ENCODE data around the gene SGSM2. TPM values are rescaled to one million over a fixed set of nuclear protein-coding genes. Genes with fewer than 3 reads are reported as not detected.

SGSM2 gene
- polyA plus RNA-seq, 1 donor (not counting 4 experiments of a cell fraction or from before 2014, with no cell fraction given): 16.4 TPM

- FAIRE-seq: no peak
- H3K4me3 ChIP-seq (ENCODE audit: control insufficient read depth in 2 of 3, extremely low read depth in 1 of 3, insufficient read depth in 2 of 3, low read depth in 1 of 3, low read length in 3 of 3): no peak overlapping the region
- no peaks in the 10 kb centered on the region for H3K27me3 ChIP-seq (ENCODE audit: control insufficient read depth, extremely low read depth, insufficient read depth, low read length)
- no peaks in the 10 kb centered on the region for H3K79me2 ChIP-seq (ENCODE audit: control insufficient read depth, insufficient read depth, low read length)
- H3K9me1 ChIP-seq (ENCODE audit: control insufficient read depth, extremely low read depth, insufficient read depth, low read length): no peaks in the 10 kb centered on the region
- DNase-seq (ENCODE audit: low read depth, low spot score): no peak
- H3K9me3 ChIP-seq (ENCODE audit: control insufficient read depth, low read depth, low read length): no peaks in the 10 kb centered on the region
- no peak overlapping the region for H2AFZ ChIP-seq (ENCODE audit: control insufficient read depth, low read length)
- H3K36me3 ChIP-seq (ENCODE audit: control insufficient read depth in 2 of 2, extremely low read depth in 1 of 2, insufficient read depth in 2 of 2, low read length in 2 of 2): peaks cover 5 to 11% of the 10 kb centered on the region in 2 experiments
- H3K27ac ChIP-seq (ENCODE audit: control insufficient read depth, insufficient read depth, low read length): no peak overlapping the region
- dilution Hi-C loops (cut with MboI; ENCODE audit: extremely low pct_ligation_motif_present, low sequenced_read_pairs): no loop called here
- H4K20me1 ChIP-seq (ENCODE audit: control insufficient read depth, extremely low read depth, insufficient read depth, low read length): peaks cover 2% of the 10 kb centered on the region
- no peak for TF ChIP-seq CTCF (optimal IDR thresholded peaks at IDR 0.05 in 1 of 3, IDR thresholded peaks at IDR 0.05 in 1 of 3, conservative IDR thresholded peaks at IDR 0.05 in 1 of 3; ENCODE audit: extremely low read depth in 1 of 3, insufficient read depth in 2 of 3, low read length in 3 of 3)
- no peak for TF ChIP-seq EZH2 (IDR thresholded peaks at IDR 0.05; ENCODE audit: low read length)
- no peak overlapping the region for H3K9ac ChIP-seq (ENCODE audit: control insufficient read depth, extremely low read depth, insufficient read depth, low read length)
- H3K4me1 ChIP-seq (ENCODE audit: control insufficient read depth, extremely low read depth, insufficient read depth, low read length): no peaks in the 10 kb centered on the region
- H3K4me2 ChIP-seq (ENCODE audit: control insufficient read depth, extremely low read depth, insufficient read depth, low read depth, low read length): no peak overlapping the region
Observed at GRCh38 chr17:2368359-2368758, 31.1 kb downstream of the SGSM2 start.

GRCh38 chr17:2369039-2369438 is 31.7 kb downstream of the SGSM2 start:
- Histone ChIP-seq H3K27me3 (ENCODE audit: control insufficient read depth, extremely low read depth, insufficient read depth, low read length) (no peaks in the 10 kb centered on the region), H3K27ac (ENCODE audit: control insufficient read depth, insufficient read depth, low read length) (no peak overlapping the region), H3K4me1 (ENCODE audit: control insufficient read depth, extremely low read depth, insufficient read depth, low read length) (no peaks in the 10 kb centered on the region), H3K36me3 (ENCODE audit: control insufficient read depth in 2 of 2, extremely low read depth in 1 of 2, insufficient read depth in 2 of 2, low read length in 2 of 2) (peaks cover 3 to 11% of the 10 kb centered on the region in 2 experiments), H3K9me1 (ENCODE audit: control insufficient read depth, extremely low read depth, insufficient read depth, low read length) (no peaks in the 10 kb centered on the region), H3K4me2 (ENCODE audit: control insufficient read depth, extremely low read depth, insufficient read depth, low read depth, low read length) (no peak overlapping the region), H3K9me3 (ENCODE audit: control insufficient read depth, low read depth, low read length) (no peaks in the 10 kb centered on the region), H3K9ac (ENCODE audit: control insufficient read depth, extremely low read depth, insufficient read depth, low read length) (no peak overlapping the region), H2AFZ (ENCODE audit: control insufficient read depth, low read length) (no peak overlapping the region), H4K20me1 (ENCODE audit: control insufficient read depth, extremely low read depth, insufficient read depth, low read length) (peaks cover 2% of the 10 kb centered on the region), H3K4me3 (ENCODE audit: control insufficient read depth in 2 of 3, extremely low read depth in 1 of 3, insufficient read depth in 2 of 3, low read depth in 1 of 3, low read length in 3 of 3) (no peak overlapping the region), H3K79me2 (ENCODE audit: control insufficient read depth, insufficient read depth, low read length) (no peaks in the 10 kb centered on the region)
- TF ChIP-seq CTCF (optimal IDR thresholded peaks at IDR 0.05 in 1 of 3, IDR thresholded peaks at IDR 0.05 in 1 of 3, conservative IDR thresholded peaks at IDR 0.05 in 1 of 3; ENCODE audit: extremely low read depth in 1 of 3, insufficient read depth in 2 of 3, low read length in 3 of 3): no peak
- no peak for TF ChIP-seq EZH2 (IDR thresholded peaks at IDR 0.05; ENCODE audit: low read length)
- dilution Hi-C loops (cut with MboI; ENCODE audit: extremely low pct_ligation_motif_present, low sequenced_read_pairs): no loop called here
- FAIRE-seq: no peak
- DNase-seq (ENCODE audit: low read depth, low spot score): no peak

Measured in keratinocyte (primary cell).